B cell (primary cell): ENCODE measurements around the gene CERK. TPM values are rescaled to one million over a fixed set of nuclear protein-coding genes. Genes with fewer than 3 reads are reported as not detected.

ENCODE experiments used
- ATAC-seq: fragments of 200-7000 bp; cut with Tn5 transposase; one replicate; pipeline ENCODE4 v1.10.0; 2021; ENCODE audit warnings: low read depth, mild to moderate bottlenecking, moderate number of reproducible peaks, moderate library complexity
- CTCF ChIA-PET: fragments of 350-600 bp; sonication (Branson Sonifier 250); formaldehyde crosslinking; loops from one replicate; lab custom pipeline; 2021; ENCODE audit warnings: antibody characterized with exemption, inconsistent platforms; lab: Charles Lee
- POLR2A ChIA-PET: fragments of 350-600 bp; sonication (Branson Sonifier 250); formaldehyde crosslinking; loops from one replicate; lab custom pipeline; 2021; ENCODE audit warnings: antibody characterized with exemption; lab: Charles Lee
- DNase-seq: peaks from one replicate; pipeline ENCODE4 v3.0.0; 2013
- H2AFZ ChIP-seq: 2 replicates; pipeline ENCODE4 v1.6.1; 2012; ENCODE audit warnings: mild to moderate bottlenecking, low read depth, low read length; ENCODE audit not compliant: insufficient read depth, poor library complexity, severe bottlenecking
- H3K27ac ChIP-seq, 2 donors: 1 replicate in 1 of 2; 2 replicates in 1 of 2; pipeline ENCODE4 v1.5.1; 2012 to 2013; ENCODE audit warnings: low read length in 2 of 2, mild to moderate bottlenecking in 2 of 2, moderate library complexity in 1 of 2
- H3K27me3 ChIP-seq, 4 experiments: fragments of 200-600 bp in 1 of 4; sonication (generic) in 1 of 4; replicated peaks in 1 of 4; 1 replicate in 2 of 4; 2 replicates in 2 of 4; pipeline versions ENCODE4 v1.6.1 to v1.7.0; 2013 to 2016; ENCODE audit warnings: low read length in 3 of 4, mild to moderate bottlenecking in 2 of 4, mixed read lengths in 1 of 4, moderate library complexity in 1 of 4; ENCODE audit not compliant: insufficient read depth in 4 of 4, control insufficient read depth in 3 of 4; ENCODE audit errors: control extremely low read depth in 1 of 4
- H3K36me3 ChIP-seq, 2 experiments: replicated peaks in 1 of 2; 1 replicate in 1 of 2; 2 replicates in 1 of 2; pipeline versions ENCODE4 v1.6.1 to v1.7.1; 2013; ENCODE audit warnings: low read length in 1 of 2; ENCODE audit not compliant: insufficient read depth in 2 of 2, control insufficient read depth in 1 of 2; ENCODE audit errors: control extremely low read depth in 1 of 2, extremely low read depth in 1 of 2
- H3K4me1 ChIP-seq, 2 donors: fragments of 200-600 bp in 1 of 2; sonication (generic) in 1 of 2; 1 replicate in 1 of 2; 2 replicates in 1 of 2; pipeline versions ENCODE4 v1.5.1 to v1.6.1; 2013 to 2017; ENCODE audit warnings: low read length in 2 of 2; ENCODE audit not compliant: control insufficient read depth in 2 of 2, insufficient read depth in 2 of 2
- H3K4me2 ChIP-seq: replicated peaks from 2 replicates; pipeline ENCODE3; 2012; ENCODE audit warnings: mild to moderate bottlenecking, low read depth, low read length; ENCODE audit not compliant: poor library complexity, severe bottlenecking
- H3K4me3 ChIP-seq, 5 experiments: fragments of 200-600 bp in 1 of 5; sonication (generic) in 1 of 5; 1 replicate in 3 of 5; 2 replicates in 2 of 5; pipeline versions ENCODE4 v1.5.1 to v1.7.0; 2011 to 2016; ENCODE audit warnings: low read length in 4 of 5, mild to moderate bottlenecking in 4 of 5, low read depth in 2 of 5, control low read depth in 1 of 5, moderate library complexity in 1 of 5; ENCODE audit not compliant: insufficient read depth in 1 of 5; ENCODE audit errors: control extremely low read depth in 1 of 5, extremely low read depth in 1 of 5
- H3K79me2 ChIP-seq: fragments of 200-600 bp; sonication (generic); one replicate; pipeline ENCODE4 v1.6.0; 2016; ENCODE audit warnings: low read length; ENCODE audit not compliant: control insufficient read depth, insufficient read depth
- H3K9ac ChIP-seq: fragments of 200-600 bp; sonication (generic); 2 replicates; pipeline ENCODE4 v1.6.1; 2017; ENCODE audit warnings: mild to moderate bottlenecking, low read length, moderate library complexity
- H3K9me3 ChIP-seq, 3 donors: one replicate each; pipeline versions ENCODE4 v1.6.1 to v1.7.1; 2013; ENCODE audit warnings: low read length in 2 of 3; ENCODE audit not compliant: control insufficient read depth in 2 of 3, insufficient read depth in 1 of 3; ENCODE audit errors: control extremely low read depth in 1 of 3
- H4K20me1 ChIP-seq: 2 replicates; pipeline ENCODE4 v1.6.0; 2012; ENCODE audit warnings: mild to moderate bottlenecking, low read length; ENCODE audit not compliant: insufficient read depth, control insufficient read depth, poor library complexity, severe bottlenecking
- H3K27ac Mint-ChIP-seq: one replicate; pipeline ENCODE4 v1.8.0; 2021; ENCODE audit warnings: mixed read lengths
- H3K27me3 Mint-ChIP-seq: one replicate; pipeline ENCODE4 v1.8.0; 2021; ENCODE audit warnings: mixed read lengths
- H3K4me1 Mint-ChIP-seq: one replicate; pipeline ENCODE4 v1.8.0; 2021; ENCODE audit warnings: mixed read lengths
- H3K4me3 Mint-ChIP-seq: one replicate; pipeline ENCODE4 v1.8.0; 2021; ENCODE audit warnings: mixed read lengths
- H3K9me3 Mint-ChIP-seq: one replicate; pipeline ENCODE4 v1.8.0; 2022; ENCODE audit warnings: mixed read lengths; ENCODE audit not compliant: insufficient read depth
- CTCF ChIP-seq: fragments of 200-600 bp; IDR thresholded peaks from one replicate; pipeline ENCODE4 v1.8.0; 2022; ENCODE audit warnings: antibody characterized with exemption, mild to moderate bottlenecking
- EZH2 ChIP-seq: IDR thresholded peaks from 2 replicates; pipeline ENCODE4 v1.6.1; 2012; ENCODE audit warnings: borderline replicate concordance, low read depth, mild to moderate bottlenecking, moderate library complexity, low read length; ENCODE audit not compliant: insufficient read depth, poor library complexity, severe bottlenecking
- whole genome bisulfite sequencing: methylation state at CpG from one replicate; pipeline ENCODE4 v1.1.5; 2013; ENCODE audit warnings: missing lambda C conversion rate; ENCODE audit not compliant: insufficient coverage; 5-methylcytosine and 5-hydroxymethylcytosine counted together
- intact Hi-C: fragments of 100-400 bp; cut with micrococcal nuclease; formaldehyde crosslinking; loops from one replicate; pipeline ENCODE4 v1.10.0; 2022
- polyA plus RNA-seq: library from polyadenylated mRNA; depleted of rRNA; stranded (reverse); fragments of >200 nt; gene quantifications from 2 replicates; pipeline ENCODE4 v1.2.3, GENCODE V29; 2012
- total RNA-seq, 2 donors: library from RNA; stranded (reverse); fragments of 120-200 nt in 1 of 2; gene quantifications; 1 replicate in 1 of 2; 2 replicates in 1 of 2; pipeline versions ENCODE4 v1.2.3 to v1.2.4, GENCODE V29; 2013 to 2022

Gene CERK
- total and polyA plus RNA-seq, 2 donors (not counting 1 experiment from before 2014, with no cell fraction given), result 23.2 to 48.3 TPM

- CTCF ChIA-PET, result interaction anchor here (1.4 to 3.4 kb wide), 2 partner anchors 55 to 174 kb away, joined by 3 to 12 read pairs; no protein-coding TSS in a partner anchor
- peaks cover 0 to 3% (median 0%) of the 10 kb centered on the region in 3 donors for H3K9me3 ChIP-seq
- intact Hi-C loops, result loop anchor here (5.0 kb wide), 1 partner anchor 160 kb away; no protein-coding TSS in a partner anchor
- Mint-ChIP-seq H3K4me3 (peak overlapping the region; percentile 98), H3K27me3 (no peaks in the 10 kb centered on the region), H3K9me3 (no peaks in the 10 kb centered on the region), H3K4me1 (peaks cover 41% of the 10 kb centered on the region), H3K27ac (peak overlapping the region; percentile 93)
- H3K9ac ChIP-seq, result peak overlapping the region; percentile 74
- 6% methylated on average over 51 of the region's 53 CpGs for WGBS
- H3K79me2 ChIP-seq, result peaks cover 40% of the 10 kb centered on the region
- peak; percentile 18 for ATAC-seq
- peak overlapping the region; percentile 49 to 82 (median 67) for H3K4me3 ChIP-seq
- peak overlapping the region; percentile 95 for H3K4me2 ChIP-seq
- H3K4me1 ChIP-seq, result peaks cover 49 to 51% of the 10 kb centered on the region in 2 donors
- H2AFZ ChIP-seq, result peak overlapping the region; percentile 72
- peak; percentile 74 for DNase-seq
- TF ChIP-seq CTCF, result no peak
- no peak for TF ChIP-seq EZH2
- no peaks in the 10 kb centered on the region for H3K36me3 ChIP-seq
- peak overlapping the region; percentile 20 to 54 for H3K27ac ChIP-seq
- POLR2A ChIA-PET, result interaction anchor here (0.7 to 1.5 kb wide), 2 partner anchors 31 to 36 kb away, joined by 3 to 6 read pairs; no protein-coding TSS in a partner anchor
- peaks cover 62% of the 10 kb centered on the region for H4K20me1 ChIP-seq
- H3K27me3 ChIP-seq, result peaks cover 0 to 3% (median 0%) of the 10 kb centered on the region in 4 experiments
Measured at GRCh38 chr22:46737105-46737975, 712 bp downstream of the CERK start.
